ENCODE measurements around the gene PPP2R2C. TPM values are rescaled to one million over a fixed set of nuclear protein-coding genes. Genes with fewer than 3 reads are reported as not detected.

The PPP2R2C gene
- total and polyA plus RNA-seq, 10 of the 15 experiments (the other 5 are each of a cell fraction or from before 2014, with no cell fraction given), result 0.13 to 0.15 TPM; not detected in 8

DNA sequence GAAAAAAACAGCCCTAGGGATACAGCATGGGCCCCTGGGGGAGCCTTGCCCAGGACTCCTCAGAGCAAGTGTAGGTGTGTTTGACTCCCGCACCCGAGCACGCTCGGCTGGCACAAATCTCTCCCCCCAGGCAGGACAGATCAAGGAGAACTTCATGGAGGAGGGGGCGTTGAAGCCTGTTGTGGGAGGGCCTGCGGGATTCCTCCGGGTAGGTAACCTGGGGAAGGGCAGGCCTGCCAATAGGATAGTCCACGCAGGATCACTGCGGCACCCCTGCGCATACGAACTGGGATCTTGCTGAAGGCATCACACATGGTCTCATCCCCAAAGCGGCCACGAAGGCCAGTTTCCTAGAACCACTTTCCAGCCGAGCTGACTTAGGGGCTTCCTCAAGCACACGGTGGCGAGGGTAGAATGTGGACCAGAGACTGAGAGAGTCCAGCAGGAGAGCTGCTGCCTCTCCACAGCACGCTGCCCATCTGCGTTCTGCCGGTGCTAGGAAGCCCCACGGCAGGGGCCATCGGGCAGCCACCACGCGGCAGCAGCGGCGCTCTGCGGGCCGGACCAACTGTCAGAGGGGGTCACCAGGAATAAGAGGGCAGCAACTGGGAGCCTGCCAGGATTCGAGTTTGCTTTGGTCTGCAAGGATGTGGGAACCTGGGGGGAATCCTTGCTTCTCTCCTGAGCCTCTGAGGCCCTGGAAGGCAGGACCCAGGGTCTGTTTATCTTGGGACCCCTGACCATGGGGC is 145.9 kb downstream of the PPP2R2C start:
- Histone ChIP-seq H3K79me2 (ENCODE audit: control insufficient read depth, insufficient read depth, low read length) (no peaks in the 10 kb centered on the region), H3K4me2 (ENCODE audit: control insufficient read depth, insufficient read depth) (no peak overlapping the region), H3K27ac (ENCODE audit: control insufficient read depth, insufficient read depth) (no peak overlapping the region), H4K20me1 (ENCODE audit: control insufficient read depth, insufficient read depth) (no peaks in the 10 kb centered on the region), H3K4me3 (no peak overlapping the region), H2AFZ (ENCODE audit: control insufficient read depth, low read depth, low read length) (no peak overlapping the region), H3K9ac (ENCODE audit: control insufficient read depth, insufficient read depth, low read length) (no peak overlapping the region), H3K36me3 (ENCODE audit: control insufficient read depth in 2 of 2, insufficient read depth in 2 of 2, low read length in 1 of 2) (no peaks in the 10 kb centered on the region), H3K9me3 (replicated peaks; ENCODE audit: control insufficient read depth, insufficient read depth, low read length) (no peaks in the 10 kb centered on the region; the same call in 2 of the 3 replicates), H3K4me1 (ENCODE audit: control insufficient read depth, insufficient read depth, low read length) (no peaks in the 10 kb centered on the region; the same call in 1 of the 2 replicates), H3K27me3 (replicated peaks in 1 of 2; ENCODE audit: control insufficient read depth in 2 of 2, insufficient read depth in 2 of 2, low read length in 1 of 2) (peaks cover 3% of the 10 kb centered on the region in 2 experiments; a peak in 3 of 4 replicates)
- no TSS peak for BruUV-seq (replicated peaks)
- intact Hi-C loops (cut with micrococcal nuclease; ENCODE audit: unreplicated experiment), result loop anchor here (1.0 kb wide), 5 partner anchors 62 to 328 kb away; no protein-coding TSS in a partner anchor
- ChIA-PET RAD21 (ENCODE audit: unreplicated experiment) (interaction anchor here (1.3 to 8.5 kb wide), 8 partner anchors 48 to 328 kb away, joined by 3 to 222 read pairs (median 18); partner anchors contain the start of genes JAKMIP1 and WFS1), SMC1A (ENCODE audit: uncharacterized antibody, unreplicated experiment) (interaction anchor here (1.1 to 7.0 kb wide), 8 partner anchors 10 to 328 kb away, joined by 4 to 137 read pairs (median 22); no protein-coding TSS in a partner anchor), CTCF (interaction anchor here (0.7 to 20.1 kb wide), 16 partner anchors 9 to 344 kb away, joined by 3 to 469 read pairs (median 6); partner anchors contain the start of gene WFS1), POLR2A (interaction anchor here (1.0 to 1.1 kb wide), 2 partner anchors 75 to 77 kb away, joined by 3 to 4 read pairs; no protein-coding TSS in a partner anchor)
- no peak for DNase-seq (ENCODE audit: low read depth, low spot score)
- TF ChIP-seq SMAD1 (IDR thresholded peaks at IDR 0.05; ENCODE audit: low read depth, partially characterized antibody) (no peak), SUPT20H (IDR thresholded peaks at IDR 0.05; ENCODE audit: borderline replicate concordance, control insufficient read depth, low read depth, low read length) (no peak), HDGF (IDR thresholded peaks at IDR 0.05) (no peak), EZH2 (IDR thresholded peaks at IDR 0.05; ENCODE audit: borderline replicate concordance, control insufficient read depth, low read depth, low read length) (no peak), YBX1 (IDR thresholded peaks at IDR 0.05) (no peak), TAF1 (IDR thresholded peaks at IDR 0.05; ENCODE audit: borderline replicate concordance, low read depth, low read length) (no peak), EED (IDR thresholded peaks at IDR 0.05; ENCODE audit: low read depth) (no peak), CREB1 (IDR thresholded peaks at IDR 0.05; ENCODE audit: low read depth) (no peak), KAT2A (conservative IDR thresholded peaks at IDR 0.05; ENCODE audit: control insufficient read depth, low read depth, low read length) (no peak), SMC3 (IDR thresholded peaks at IDR 0.05; ENCODE audit: borderline replicate concordance, low read length) (no peak), NRF1 (conservative IDR thresholded peaks at IDR 0.05; ENCODE audit: low read depth, low read length) (no peak), RCOR1 (conservative IDR thresholded peaks at IDR 0.05; ENCODE audit: low read depth, low read length) (no peak)
- TF ChIP-seq, protein P1, sequence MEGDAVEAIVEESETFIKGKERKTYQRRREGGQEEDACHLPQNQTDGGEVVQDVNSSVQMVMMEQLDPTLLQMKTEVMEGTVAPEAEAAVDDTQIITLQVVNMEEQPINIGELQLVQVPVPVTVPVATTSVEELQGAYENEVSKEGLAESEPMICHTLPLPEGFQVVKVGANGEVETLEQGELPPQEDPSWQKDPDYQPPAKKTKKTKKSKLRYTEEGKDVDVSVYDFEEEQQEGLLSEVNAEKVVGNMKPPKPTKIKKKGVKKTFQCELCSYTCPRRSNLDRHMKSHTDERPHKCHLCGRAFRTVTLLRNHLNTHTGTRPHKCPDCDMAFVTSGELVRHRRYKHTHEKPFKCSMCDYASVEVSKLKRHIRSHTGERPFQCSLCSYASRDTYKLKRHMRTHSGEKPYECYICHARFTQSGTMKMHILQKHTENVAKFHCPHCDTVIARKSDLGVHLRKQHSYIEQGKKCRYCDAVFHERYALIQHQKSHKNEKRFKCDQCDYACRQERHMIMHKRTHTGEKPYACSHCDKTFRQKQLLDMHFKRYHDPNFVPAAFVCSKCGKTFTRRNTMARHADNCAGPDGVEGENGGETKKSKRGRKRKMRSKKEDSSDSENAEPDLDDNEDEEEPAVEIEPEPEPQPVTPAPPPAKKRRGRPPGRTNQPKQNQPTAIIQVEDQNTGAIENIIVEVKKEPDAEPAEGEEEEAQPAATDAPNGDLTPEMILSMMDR (IDR thresholded peaks at IDR 0.05 in 2 of 3, conservative IDR thresholded peaks at IDR 0.05 in 1 of 3; ENCODE audit: control insufficient read depth in 2 of 3, extremely low read depth in 1 of 3, insufficient read depth in 1 of 3, low read depth in 3 of 3, low read length in 3 of 3), result no peak
- TF ChIP-seq, protein P2, sequence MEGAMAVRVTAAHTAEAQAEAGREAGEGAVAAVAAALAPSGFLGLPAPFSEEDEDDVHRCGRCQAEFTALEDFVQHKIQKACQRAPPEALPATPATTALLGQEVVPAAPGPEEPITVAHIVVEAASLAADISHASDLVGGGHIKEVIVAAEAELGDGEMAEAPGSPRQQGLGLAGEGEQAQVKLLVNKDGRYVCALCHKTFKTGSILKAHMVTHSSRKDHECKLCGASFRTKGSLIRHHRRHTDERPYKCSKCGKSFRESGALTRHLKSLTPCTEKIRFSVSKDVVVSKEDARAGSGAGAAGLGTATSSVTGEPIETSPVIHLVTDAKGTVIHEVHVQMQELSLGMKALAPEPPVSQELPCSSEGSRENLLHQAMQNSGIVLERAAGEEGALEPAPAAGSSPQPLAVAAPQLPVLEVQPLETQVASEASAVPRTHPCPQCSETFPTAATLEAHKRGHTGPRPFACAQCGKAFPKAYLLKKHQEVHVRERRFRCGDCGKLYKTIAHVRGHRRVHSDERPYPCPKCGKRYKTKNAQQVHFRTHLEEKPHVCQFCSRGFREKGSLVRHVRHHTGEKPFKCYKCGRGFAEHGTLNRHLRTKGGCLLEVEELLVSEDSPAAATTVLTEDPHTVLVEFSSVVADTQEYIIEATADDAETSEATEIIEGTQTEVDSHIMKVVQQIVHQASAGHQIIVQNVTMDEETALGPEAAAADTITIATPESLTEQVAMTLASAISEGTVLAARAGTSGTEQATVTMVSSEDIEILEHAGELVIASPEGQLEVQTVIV (IDR thresholded peaks at IDR 0.05; ENCODE audit: borderline replicate concordance, partially characterized antibody), result no peak
- TF ChIP-seq, protein P3, sequence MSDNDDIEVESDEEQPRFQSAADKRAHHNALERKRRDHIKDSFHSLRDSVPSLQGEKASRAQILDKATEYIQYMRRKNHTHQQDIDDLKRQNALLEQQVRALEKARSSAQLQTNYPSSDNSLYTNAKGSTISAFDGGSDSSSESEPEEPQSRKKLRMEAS (IDR thresholded peaks at IDR 0.05; ENCODE audit: low read depth, low read length), result no peak
- TF ChIP-seq, protein P4, sequence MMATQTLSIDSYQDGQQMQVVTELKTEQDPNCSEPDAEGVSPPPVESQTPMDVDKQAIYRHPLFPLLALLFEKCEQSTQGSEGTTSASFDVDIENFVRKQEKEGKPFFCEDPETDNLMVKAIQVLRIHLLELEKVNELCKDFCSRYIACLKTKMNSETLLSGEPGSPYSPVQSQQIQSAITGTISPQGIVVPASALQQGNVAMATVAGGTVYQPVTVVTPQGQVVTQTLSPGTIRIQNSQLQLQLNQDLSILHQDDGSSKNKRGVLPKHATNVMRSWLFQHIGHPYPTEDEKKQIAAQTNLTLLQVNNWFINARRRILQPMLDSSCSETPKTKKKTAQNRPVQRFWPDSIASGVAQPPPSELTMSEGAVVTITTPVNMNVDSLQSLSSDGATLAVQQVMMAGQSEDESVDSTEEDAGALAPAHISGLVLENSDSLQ (IDR thresholded peaks at IDR 0.05), result no peak
- 71% methylated on average over 23 of the region's 28 CpGs for WGBS (ENCODE audit: insufficient coverage, insufficient replicate concordance, low lambda C conversion rate, missing lambda C conversion rate)
- ATAC-seq, result no peak
- no peak for FAIRE-seq
- in situ Hi-C loops (cut with MboI), result loop anchor here (5.0 kb wide), 3 partner anchors 74 to 329 kb away; no protein-coding TSS in a partner anchor

Measured in GM12878 (cell line).